ENCODE data around the gene SPACA1.

SPACA1 gene

GRCh38 chr6:88089708-88090107 lies 42.1 kb downstream of the SPACA1 start:
- H3K27ac ChIP-seq (ENCODE audit: low read length) = no peak overlapping the region
- no peak for ATAC-seq (ENCODE audit: insufficient read depth, low read depth)
- peaks cover 6% of the 10 kb centered on the region for H3K27me3 ChIP-seq (ENCODE audit: insufficient read depth, low read length, poor library complexity)
- no peak for TF ChIP-seq EZH2 (IDR thresholded peaks at IDR 0.05; ENCODE audit: borderline replicate concordance, low read depth, low read length, severe bottlenecking)
- TF ChIP-seq CTCF (IDR thresholded peaks at IDR 0.05; ENCODE audit: borderline replicate concordance, extremely low read depth, low read length, poor library complexity, severe bottlenecking) = no peak
- no peak overlapping the region for H2AFZ ChIP-seq (ENCODE audit: low read depth, low read length)
- no peak overlapping the region for H3K4me2 ChIP-seq (ENCODE audit: insufficient read depth, low read length)
- H3K4me3 ChIP-seq (ENCODE audit: low read depth in 1 of 2, low read length in 2 of 2) = no peak overlapping the region
- DNase-seq = no peak
- H3K36me3 ChIP-seq (ENCODE audit: insufficient read depth, low read length) = no peaks in the 10 kb centered on the region
- no peaks in the 10 kb centered on the region for H3K4me1 ChIP-seq (ENCODE audit: insufficient read depth, low read length)
- H3K79me2 ChIP-seq (ENCODE audit: insufficient read depth, low read length) = no peaks in the 10 kb centered on the region
- no peak overlapping the region for H3K9ac ChIP-seq (ENCODE audit: low read depth, low read length)
- H3K9me3 ChIP-seq (ENCODE audit: insufficient read depth, low read length, severe bottlenecking) = no peaks in the 10 kb centered on the region
- H4K20me1 ChIP-seq (ENCODE audit: insufficient read depth, low read length) = no peaks in the 10 kb centered on the region

- H3K9me3 ChIP-seq (ENCODE audit: insufficient read depth, low read length, severe bottlenecking) = no peaks in the 10 kb centered on the region
- no peaks in the 10 kb centered on the region for H3K79me2 ChIP-seq (ENCODE audit: insufficient read depth, low read length)
- no peaks in the 10 kb centered on the region for H4K20me1 ChIP-seq (ENCODE audit: insufficient read depth, low read length)
- no peaks in the 10 kb centered on the region for H3K27me3 ChIP-seq (ENCODE audit: insufficient read depth, low read length, poor library complexity)
- H3K9ac ChIP-seq (ENCODE audit: low read depth, low read length) = no peak overlapping the region
- H2AFZ ChIP-seq (ENCODE audit: low read depth, low read length) = no peak overlapping the region
- H3K4me1 ChIP-seq (ENCODE audit: insufficient read depth, low read length) = no peaks in the 10 kb centered on the region
- no peak overlapping the region for H3K4me3 ChIP-seq (ENCODE audit: low read depth in 1 of 2, low read length in 2 of 2)
- no peak overlapping the region for H3K4me2 ChIP-seq (ENCODE audit: insufficient read depth, low read length)
- TF ChIP-seq CTCF (IDR thresholded peaks at IDR 0.05; ENCODE audit: borderline replicate concordance, extremely low read depth, low read length, poor library complexity, severe bottlenecking) (no peak), EZH2 (IDR thresholded peaks at IDR 0.05; ENCODE audit: borderline replicate concordance, low read depth, low read length, severe bottlenecking) (no peak)
- no peaks in the 10 kb centered on the region for H3K36me3 ChIP-seq (ENCODE audit: insufficient read depth, low read length)
- no peak overlapping the region for H3K27ac ChIP-seq (ENCODE audit: low read length)
- ATAC-seq (ENCODE audit: insufficient read depth, low read depth) (no peak), DNase-seq (no peak)
Observed at GRCh38 chr6:88105741-88106340, 58.2 kb downstream of the SPACA1 start.

GRCh38 chr6:88107241-88107640 lies 59.6 kb downstream of the SPACA1 start:
- no peak for TF ChIP-seq CTCF (IDR thresholded peaks at IDR 0.05; ENCODE audit: borderline replicate concordance, extremely low read depth, low read length, poor library complexity, severe bottlenecking)
- TF ChIP-seq EZH2 (IDR thresholded peaks at IDR 0.05; ENCODE audit: borderline replicate concordance, low read depth, low read length, severe bottlenecking) = no peak
- no peak overlapping the region for H3K27ac ChIP-seq (ENCODE audit: low read length)
- no peaks in the 10 kb centered on the region for H3K27me3 ChIP-seq (ENCODE audit: insufficient read depth, low read length, poor library complexity)
- H3K4me1 ChIP-seq (ENCODE audit: insufficient read depth, low read length) = no peaks in the 10 kb centered on the region
- no peaks in the 10 kb centered on the region for H4K20me1 ChIP-seq (ENCODE audit: insufficient read depth, low read length)
- H2AFZ ChIP-seq (ENCODE audit: low read depth, low read length) = no peak overlapping the region
- no peaks in the 10 kb centered on the region for H3K79me2 ChIP-seq (ENCODE audit: insufficient read depth, low read length)
- H3K9ac ChIP-seq (ENCODE audit: low read depth, low read length) = no peak overlapping the region
- ATAC-seq (ENCODE audit: insufficient read depth, low read depth) (no peak), DNase-seq (no peak)
- no peaks in the 10 kb centered on the region for H3K9me3 ChIP-seq (ENCODE audit: insufficient read depth, low read length, severe bottlenecking)
- no peak overlapping the region for H3K4me2 ChIP-seq (ENCODE audit: insufficient read depth, low read length)
- H3K36me3 ChIP-seq (ENCODE audit: insufficient read depth, low read length) = no peaks in the 10 kb centered on the region
- H3K4me3 ChIP-seq (ENCODE audit: low read depth in 1 of 2, low read length in 2 of 2) = no peak overlapping the region
